Measurements from ENCODE around the gene EDAR.

The EDAR gene

GRCh38 chr2:108852375-108852774 lies 136.6 kb downstream of the EDAR start:
- no peak for DNase-seq (ENCODE audit: low spot score)

- DNase-seq (ENCODE audit: low spot score): no peak
Measured at GRCh38 chr2:108847000-108847399, 142.0 kb downstream of the EDAR start.

- DNase-seq (ENCODE audit: low spot score): no peak
Measured at GRCh38 chr2:108845923-108846322, 143.1 kb downstream of the EDAR start.
